NB4 (cell line): ENCODE measurements around the gene SMURF1.

Source experiments
- DNase-seq: peaks from one replicate; pipeline ENCODE4 v3.0.0; 2010; ENCODE audit warnings: low read depth
- H3K4me3 ChIP-seq: one replicate; pipeline ENCODE4 v1.5.1; 2011; ENCODE audit warnings: mild to moderate bottlenecking, low read depth, low read length, moderate library complexity
- CTCF ChIP-seq: IDR thresholded peaks from one replicate; pipeline ENCODE4 v1.5.1; 2012; ENCODE audit warnings: low read depth, low read length
- MAX ChIP-seq: IDR thresholded peaks from 2 replicates; pipeline ENCODE4 v1.6.1; 2011; ENCODE audit warnings: low read depth, low read length
- MYC ChIP-seq: IDR thresholded peaks from 2 replicates; pipeline ENCODE4 v1.6.1; 2011; ENCODE audit warnings: low read depth, low read length
- POLR2A ChIP-seq: IDR thresholded peaks from 2 replicates; pipeline ENCODE4 v1.6.1; 2011; ENCODE audit warnings: mild to moderate bottlenecking; ENCODE audit not compliant: insufficient read length; ENCODE audit errors: extremely low read depth

SMURF1 gene

GRCh38 chr7:99089914-99090629 is 53.8 kb downstream of the SMURF1 start:
- no peak for DNase-seq
- TF ChIP-seq POLR2A: no peak
- no peak for TF ChIP-seq MAX
- no peak for TF ChIP-seq CTCF
- no peak for TF ChIP-seq MYC
- no peak overlapping the region for H3K4me3 ChIP-seq

- TF ChIP-seq POLR2A (no peak), MYC (no peak), CTCF (no peak), MAX (no peak)
- no peak overlapping the region for H3K4me3 ChIP-seq
- no peak for DNase-seq
Measured at GRCh38 chr7:99086944-99087343, 57.0 kb downstream of the SMURF1 start.

GRCh38 chr7:99086532-99086931 is 57.4 kb downstream of the SMURF1 start:
- no peak overlapping the region for H3K4me3 ChIP-seq
- TF ChIP-seq MYC (no peak), MAX (no peak), CTCF (no peak), POLR2A (no peak)

GRCh38 chr7:99083733-99084132 is 60.2 kb downstream of the SMURF1 start:
- no peak overlapping the region for H3K4me3 ChIP-seq
- TF ChIP-seq CTCF (no peak), MYC (no peak), MAX (no peak), POLR2A (no peak)
- DNase-seq: peak; percentile 31

More at GRCh38 chr7:99086532-99086931, 57.4 kb downstream of the SMURF1 start:
- no peak for DNase-seq

GRCh38 chr7:99083068-99083651 is 60.7 kb downstream of the SMURF1 start:
- peak; percentile 88 for DNase-seq
- TF ChIP-seq MAX: no peak
- no peak for TF ChIP-seq POLR2A
- TF ChIP-seq CTCF: no peak
- TF ChIP-seq MYC: no peak
- no peak overlapping the region for H3K4me3 ChIP-seq
